Measurements from ENCODE around the gene SFSWAP. TPM values are rescaled to one million over a fixed set of nuclear protein-coding genes. Genes with fewer than 3 reads are reported as not detected.

Gene SFSWAP
- total and polyA plus RNA-seq, 2 of the 13 experiments (the other 11 are each of a cell fraction or from before 2014, with no cell fraction given), result 17.1 to 27.7 TPM

DNA sequence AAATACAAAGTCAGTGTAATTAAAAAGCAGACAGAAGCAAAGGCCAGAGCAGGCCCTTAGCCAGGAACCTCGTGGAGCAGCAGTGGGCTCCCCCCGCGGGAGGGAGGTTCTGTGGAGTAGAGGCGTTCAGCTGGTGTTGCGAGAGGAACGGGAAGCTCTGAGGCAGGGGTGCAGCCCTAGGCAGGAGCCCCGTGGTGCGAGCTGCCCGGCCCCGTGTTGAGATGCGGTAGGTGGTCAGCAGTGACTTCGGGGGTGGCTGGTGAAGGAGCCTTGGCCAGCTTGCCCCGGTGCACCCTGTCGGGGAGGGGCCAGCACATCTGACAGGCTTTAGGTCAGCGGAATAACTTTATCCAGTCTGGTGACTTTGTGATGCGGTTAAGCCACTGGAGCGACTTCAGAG, 46.2 kb downstream of the SFSWAP start:
- FAIRE-seq (no peak), ATAC-seq (no peak), DNase-seq (ENCODE audit: low spot score) (no peak)
- no peak overlapping the region for H3K27ac ChIP-seq (ENCODE audit: extremely low read length, insufficient read depth, low read length)
- no peaks in the 10 kb centered on the region for H3K4me1 ChIP-seq (ENCODE audit: insufficient read depth, low read length)
- in situ Hi-C loops (cut with HindIII; ENCODE audit: extremely low pct_ligation_motif_present, low pct_unique_long_range_greater_than_20kb), result no loop called here
- H3K36me3 ChIP-seq (replicated peaks in 1 of 2; ENCODE audit: control insufficient read depth in 1 of 2, insufficient read depth in 2 of 2, low read length in 2 of 2), result peaks cover 33 to 71% of the 10 kb centered on the region in 2 experiments
- H3K9me3 ChIP-seq (ENCODE audit: low read length), result no peaks in the 10 kb centered on the region
- TF ChIP-seq, protein P1, sequence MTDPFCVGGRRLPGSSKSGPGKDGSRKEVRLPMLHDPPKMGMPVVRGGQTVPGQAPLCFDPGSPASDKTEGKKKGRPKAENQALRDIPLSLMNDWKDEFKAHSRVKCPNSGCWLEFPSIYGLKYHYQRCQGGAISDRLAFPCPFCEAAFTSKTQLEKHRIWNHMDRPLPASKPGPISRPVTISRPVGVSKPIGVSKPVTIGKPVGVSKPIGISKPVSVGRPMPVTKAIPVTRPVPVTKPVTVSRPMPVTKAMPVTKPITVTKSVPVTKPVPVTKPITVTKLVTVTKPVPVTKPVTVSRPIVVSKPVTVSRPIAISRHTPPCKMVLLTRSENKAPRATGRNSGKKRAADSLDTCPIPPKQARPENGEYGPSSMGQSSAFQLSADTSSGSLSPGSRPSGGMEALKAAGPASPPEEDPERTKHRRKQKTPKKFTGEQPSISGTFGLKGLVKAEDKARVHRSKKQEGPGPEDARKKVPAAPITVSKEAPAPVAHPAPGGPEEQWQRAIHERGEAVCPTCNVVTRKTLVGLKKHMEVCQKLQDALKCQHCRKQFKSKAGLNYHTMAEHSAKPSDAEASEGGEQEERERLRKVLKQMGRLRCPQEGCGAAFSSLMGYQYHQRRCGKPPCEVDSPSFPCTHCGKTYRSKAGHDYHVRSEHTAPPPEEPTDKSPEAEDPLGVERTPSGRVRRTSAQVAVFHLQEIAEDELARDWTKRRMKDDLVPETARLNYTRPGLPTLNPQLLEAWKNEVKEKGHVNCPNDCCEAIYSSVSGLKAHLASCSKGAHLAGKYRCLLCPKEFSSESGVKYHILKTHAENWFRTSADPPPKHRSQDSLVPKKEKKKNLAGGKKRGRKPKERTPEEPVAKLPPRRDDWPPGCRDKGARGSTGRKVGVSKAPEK (CRISPR knock-in tag; IDR thresholded peaks at IDR 0.05; ENCODE audit: borderline replicate concordance), result no peak
- no peak for TF ChIP-seq ZNF143 (CRISPR knock-in tag; IDR thresholded peaks at IDR 0.05)
- no peak for TF ChIP-seq ZNF496 (CRISPR knock-in tag; IDR thresholded peaks at IDR 0.05; ENCODE audit: insufficient replicate concordance)
- no peak for TF ChIP-seq ZNF44 (CRISPR knock-in tag; IDR thresholded peaks at IDR 0.05)
- no peak for TF ChIP-seq ZNF30 (CRISPR knock-in tag; IDR thresholded peaks at IDR 0.05)
- TF ChIP-seq SUZ12 (IDR thresholded peaks at IDR 0.05; ENCODE audit: low read depth, low read length), result no peak
- TF ChIP-seq ZBTB20 (CRISPR knock-in tag; IDR thresholded peaks at IDR 0.05; ENCODE audit: borderline replicate concordance, low read depth), result no peak
- TF ChIP-seq RBM39 (IDR thresholded peaks at IDR 0.05; ENCODE audit: low read depth, low read length, poor library complexity, severe bottlenecking), result no peak
- no peak for TF ChIP-seq ZNF530 (CRISPR knock-in tag; IDR thresholded peaks at IDR 0.05; ENCODE audit: low read depth)
- TF ChIP-seq HDAC2 (CRISPR knock-in tag; IDR thresholded peaks at IDR 0.05), result no peak
- no peak for TF ChIP-seq ZNF329 (CRISPR knock-in tag; IDR thresholded peaks at IDR 0.05; ENCODE audit: low read depth)
- no peak for TF ChIP-seq ZFP62 (CRISPR knock-in tag; IDR thresholded peaks at IDR 0.05)
- no peak for TF ChIP-seq ZNF556 (CRISPR knock-in tag; IDR thresholded peaks at IDR 0.05; ENCODE audit: borderline replicate concordance)
- no peak overlapping the region for H3K4me2 ChIP-seq (ENCODE audit: low read depth, low read length)
- no peak overlapping the region for H3K4me3 ChIP-seq (replicated peaks in 1 of 3; ENCODE audit: insufficient read depth in 1 of 3, low read depth in 2 of 3, low read length in 3 of 3)
- no peaks in the 10 kb centered on the region for H3K79me2 ChIP-seq (ENCODE audit: insufficient read depth, low read length)
- intact Hi-C loops (cut with micrococcal nuclease; ENCODE audit: unreplicated experiment), result no loop called here
- no peak overlapping the region for H3K9ac ChIP-seq (ENCODE audit: insufficient read depth, low read depth, low read length)
- BruUV-seq (replicated peaks), result no TSS peak
- ChIA-PET POLR2A (no interaction called here), CTCF (ENCODE audit: low intra/inter-chr PET ratio, low total read pairs) (no interaction called here)
- no peaks in the 10 kb centered on the region for H4K20me1 ChIP-seq (ENCODE audit: insufficient read depth, low read length)
- 96% methylated on average over 17 of the region's 17 CpGs for WGBS (ENCODE audit: low lambda C conversion rate)
- no peaks in the 10 kb centered on the region for H3K27me3 ChIP-seq (ENCODE audit: control insufficient read depth in 1 of 2, insufficient read depth in 2 of 2, low read length in 2 of 2)
- no peak overlapping the region for H2AFZ ChIP-seq (ENCODE audit: low read length)
